ENCODE results near the gene FZD7. TPM values are rescaled to one million over a fixed set of nuclear protein-coding genes. Genes with fewer than 3 reads are reported as not detected.

Gene FZD7
- total and polyA plus RNA-seq, 3 donors from 2014 or later: 7.1 to 9.1 (median 8.3) TPM

GRCh38 chr2:202016579-202017227 is 17.0 kb upstream of the FZD7 start:
- Histone ChIP-seq H3K9me3 (no peaks in the 10 kb centered on the region), H3K27ac (no peak overlapping the region), H3K36me3 (ENCODE audit: low read depth, missing control alignments) (no peaks in the 10 kb centered on the region), H3K27me3 (no peaks in the 10 kb centered on the region), H3K4me1 (no peaks in the 10 kb centered on the region), H3K4me3 (no peak overlapping the region)
- no peak for DNase-seq
- TF ChIP-seq CTCF (IDR thresholded peaks at IDR 0.05) (no peak), POLR2A (IDR thresholded peaks at IDR 0.05) (no peak)
- WGBS, 2 donors: 86 to 93% methylated on average over 5 of the region's 5 CpGs
- intact Hi-C loops (cut with DNase I; ENCODE audit: low total_unique reads): no loop called here

- Histone ChIP-seq H3K36me3 (ENCODE audit: low read depth, missing control alignments) (no peaks in the 10 kb centered on the region), H3K27me3 (no peaks in the 10 kb centered on the region), H3K9me3 (no peaks in the 10 kb centered on the region), H3K27ac (no peak overlapping the region), H3K4me3 (no peak overlapping the region), H3K4me1 (no peaks in the 10 kb centered on the region)
- intact Hi-C loops (cut with DNase I; ENCODE audit: low total_unique reads): no loop called here
- no peak for TF ChIP-seq CTCF (IDR thresholded peaks at IDR 0.05)
- no peak for TF ChIP-seq POLR2A (IDR thresholded peaks at IDR 0.05)
- no peak for DNase-seq
These were observed 15.7 kb upstream of the FZD7 start for GRCh38 chr2:202017940-202018339.

GRCh38 chr2:202018950-202019349 is 14.7 kb upstream of the FZD7 start:
- intact Hi-C loops (cut with DNase I; ENCODE audit: low total_unique reads): no loop called here

GRCh38 chr2:202019689-202020450 is 13.8 kb upstream of the FZD7 start:
- DNase-seq: no peak
- Histone ChIP-seq H3K36me3 (ENCODE audit: low read depth, missing control alignments) (no peaks in the 10 kb centered on the region), H3K4me3 (no peak overlapping the region), H3K27me3 (no peaks in the 10 kb centered on the region), H3K9me3 (no peaks in the 10 kb centered on the region), H3K4me1 (no peaks in the 10 kb centered on the region), H3K27ac (no peak overlapping the region)
- WGBS, 2 donors: 67 to 73% methylated on average over 8 of the region's 8 CpGs
- TF ChIP-seq POLR2A (IDR thresholded peaks at IDR 0.05): no peak
- TF ChIP-seq CTCF (IDR thresholded peaks at IDR 0.05): no peak
- intact Hi-C loops (cut with DNase I; ENCODE audit: low total_unique reads): no loop called here

More at GRCh38 chr2:202018950-202019349, 14.7 kb upstream of the FZD7 start:
- Histone ChIP-seq H3K36me3 (ENCODE audit: low read depth, missing control alignments) (no peaks in the 10 kb centered on the region), H3K9me3 (no peaks in the 10 kb centered on the region), H3K4me1 (no peaks in the 10 kb centered on the region), H3K27me3 (no peaks in the 10 kb centered on the region), H3K4me3 (no peak overlapping the region), H3K27ac (no peak overlapping the region)
- 30 to 40% methylated on average over 2 of the region's 2 CpGs for WGBS, 2 donors
- DNase-seq: no peak
- TF ChIP-seq CTCF (IDR thresholded peaks at IDR 0.05) (no peak), POLR2A (IDR thresholded peaks at IDR 0.05) (no peak)

All from testis (tissue), 3 donors.